Neural crest cell (in vitro differentiated cells): ENCODE data around the gene ZNF780B. TPM values are rescaled to one million over a fixed set of nuclear protein-coding genes. Genes with fewer than 3 reads are reported as not detected.

ENCODE experiments used
- DNase-seq: peaks from one replicate; pipeline ENCODE4 v3.0.0; 2021; ENCODE audit warnings: low read depth, mixed read lengths, low spot score
- H3K27ac Mint-ChIP-seq: one replicate; pipeline ENCODE4 v1.8.0; 2021; ENCODE audit warnings: mild to moderate bottlenecking, mixed read lengths; ENCODE audit not compliant: unreplicated experiment
- H3K27me3 Mint-ChIP-seq: 2 replicates; pipeline ENCODE4 v1.8.0; 2021; ENCODE audit warnings: low read depth, mild to moderate bottlenecking, mixed read lengths
- H3K36me3 Mint-ChIP-seq: 2 replicates; pipeline ENCODE4 v1.8.0; 2021; ENCODE audit warnings: low read depth, mild to moderate bottlenecking, mixed read lengths
- H3K4me1 Mint-ChIP-seq: 2 replicates; pipeline ENCODE4 v1.8.0; 2021; ENCODE audit warnings: mixed read lengths
- H3K4me3 Mint-ChIP-seq: one replicate; pipeline ENCODE4 v1.8.0; 2021; ENCODE audit warnings: mild to moderate bottlenecking, mixed read lengths
- H3K9me3 Mint-ChIP-seq: 2 replicates; pipeline ENCODE4 v1.8.0; 2021; ENCODE audit warnings: mixed read lengths
- CTCF ChIP-seq: fragments of 200-600 bp; sonication (generic); conservative IDR thresholded peaks from 2 replicates; pipeline ENCODE4 v1.5.0; 2021; ENCODE audit warnings: antibody characterized with exemption, mild to moderate bottlenecking
- total RNA-seq: library from RNA; stranded (reverse); gene quantifications from 2 replicates; pipeline ENCODE4 v1.2.1, GENCODE V29; 2021

Gene ZNF780B
- total RNA-seq, 1 donor from 2014 or later, result 27.3 TPM

- TF ChIP-seq CTCF, result no peak
- peaks cover 62% of the 10 kb centered on the region for H3K36me3 Mint-ChIP-seq
- H3K4me3 Mint-ChIP-seq, result no peak overlapping the region
- no peaks in the 10 kb centered on the region for H3K27me3 Mint-ChIP-seq
- DNase-seq, result no peak
- no peak overlapping the region for H3K27ac Mint-ChIP-seq
- peaks cover 34% of the 10 kb centered on the region for H3K9me3 Mint-ChIP-seq
- no peaks in the 10 kb centered on the region for H3K4me1 Mint-ChIP-seq
Observed at GRCh38 chr19:40013991-40014390, 42.0 kb downstream of the ZNF780B start.

GRCh38 chr19:40009674-40010073 is 46.4 kb downstream of the ZNF780B start:
- TF ChIP-seq CTCF, result no peak
- Mint-ChIP-seq H3K36me3 (peaks cover 62% of the 10 kb centered on the region), H3K4me3 (no peak overlapping the region), H3K27ac (no peak overlapping the region), H3K27me3 (no peaks in the 10 kb centered on the region), H3K9me3 (peaks cover 24% of the 10 kb centered on the region), H3K4me1 (no peaks in the 10 kb centered on the region)
- DNase-seq, result no peak

GRCh38 chr19:40006273-40006691 is 49.7 kb downstream of the ZNF780B start:
- H3K36me3 Mint-ChIP-seq, result peaks cover 31% of the 10 kb centered on the region
- no peak for DNase-seq
- H3K27ac Mint-ChIP-seq, result no peak overlapping the region
- no peak for TF ChIP-seq CTCF
- H3K4me1 Mint-ChIP-seq, result no peaks in the 10 kb centered on the region
- H3K9me3 Mint-ChIP-seq, result peaks cover 5% of the 10 kb centered on the region
- no peak overlapping the region for H3K4me3 Mint-ChIP-seq
- H3K27me3 Mint-ChIP-seq, result no peaks in the 10 kb centered on the region

- Mint-ChIP-seq H3K27ac (no peak overlapping the region), H3K4me1 (no peaks in the 10 kb centered on the region), H3K4me3 (no peak overlapping the region), H3K9me3 (peaks cover 5% of the 10 kb centered on the region), H3K36me3 (peaks cover 30% of the 10 kb centered on the region), H3K27me3 (no peaks in the 10 kb centered on the region)
- no peak for DNase-seq
- no peak for TF ChIP-seq CTCF
Observed at GRCh38 chr19:40005691-40006272, 50.2 kb downstream of the ZNF780B start.

GRCh38 chr19:39998501-39998900 is 57.5 kb downstream of the ZNF780B start:
- no peaks in the 10 kb centered on the region for H3K27me3 Mint-ChIP-seq

More at GRCh38 chr19:39998501-39998900, 57.5 kb downstream of the ZNF780B start:
- peaks cover 30% of the 10 kb centered on the region for H3K4me1 Mint-ChIP-seq
- H3K4me3 Mint-ChIP-seq, result peak overlapping the region; percentile 91
- H3K9me3 Mint-ChIP-seq, result peaks cover 6% of the 10 kb centered on the region
- no peak overlapping the region for H3K27ac Mint-ChIP-seq
- DNase-seq, result no peak
- H3K36me3 Mint-ChIP-seq, result peaks cover 13% of the 10 kb centered on the region
- no peak for TF ChIP-seq CTCF
